ENCODE measurements around the gene SYDE1.

GRCh38 chr19:15105044-15105443 is 2.2 kb upstream of the SYDE1 start:
- TF ChIP-seq CTCF (conservative IDR thresholded peaks at IDR 0.05; ENCODE audit: low read length) (no peak), EZH2phosphoT487 (IDR thresholded peaks at IDR 0.05; ENCODE audit: borderline replicate concordance) (no peak)

Data from Loucy (cell line).